Fibroblast of villous mesenchyme (primary cell): ENCODE measurements around the gene PPRC1. TPM values are rescaled to one million over a fixed set of nuclear protein-coding genes. Genes with fewer than 3 reads are reported as not detected.

Source experiments
- DNase-seq: peaks from one replicate; pipeline ENCODE4 v3.0.0-alpha.2; 2010; ENCODE audit warnings: low read depth
- H3K4me3 ChIP-seq: 2 replicates; pipeline ENCODE4 v1.5.1; 2011; ENCODE audit warnings: low read depth, mild to moderate bottlenecking, low read length
- total RNA-seq: library from RNA; depleted of rRNA; stranded (reverse); fragments of >200 nt; gene quantifications from 2 replicates; pipeline ENCODE4 v1.2.3, GENCODE V29; 2012
- TF ChIP-seq, protein P1 (sequence below): IDR thresholded peaks from 2 replicates; pipeline ENCODE4 v1.5.1; 2012; ENCODE audit warnings: low read depth, mild to moderate bottlenecking, low read length; ENCODE audit not compliant: insufficient read depth

Gene PPRC1, protein sequence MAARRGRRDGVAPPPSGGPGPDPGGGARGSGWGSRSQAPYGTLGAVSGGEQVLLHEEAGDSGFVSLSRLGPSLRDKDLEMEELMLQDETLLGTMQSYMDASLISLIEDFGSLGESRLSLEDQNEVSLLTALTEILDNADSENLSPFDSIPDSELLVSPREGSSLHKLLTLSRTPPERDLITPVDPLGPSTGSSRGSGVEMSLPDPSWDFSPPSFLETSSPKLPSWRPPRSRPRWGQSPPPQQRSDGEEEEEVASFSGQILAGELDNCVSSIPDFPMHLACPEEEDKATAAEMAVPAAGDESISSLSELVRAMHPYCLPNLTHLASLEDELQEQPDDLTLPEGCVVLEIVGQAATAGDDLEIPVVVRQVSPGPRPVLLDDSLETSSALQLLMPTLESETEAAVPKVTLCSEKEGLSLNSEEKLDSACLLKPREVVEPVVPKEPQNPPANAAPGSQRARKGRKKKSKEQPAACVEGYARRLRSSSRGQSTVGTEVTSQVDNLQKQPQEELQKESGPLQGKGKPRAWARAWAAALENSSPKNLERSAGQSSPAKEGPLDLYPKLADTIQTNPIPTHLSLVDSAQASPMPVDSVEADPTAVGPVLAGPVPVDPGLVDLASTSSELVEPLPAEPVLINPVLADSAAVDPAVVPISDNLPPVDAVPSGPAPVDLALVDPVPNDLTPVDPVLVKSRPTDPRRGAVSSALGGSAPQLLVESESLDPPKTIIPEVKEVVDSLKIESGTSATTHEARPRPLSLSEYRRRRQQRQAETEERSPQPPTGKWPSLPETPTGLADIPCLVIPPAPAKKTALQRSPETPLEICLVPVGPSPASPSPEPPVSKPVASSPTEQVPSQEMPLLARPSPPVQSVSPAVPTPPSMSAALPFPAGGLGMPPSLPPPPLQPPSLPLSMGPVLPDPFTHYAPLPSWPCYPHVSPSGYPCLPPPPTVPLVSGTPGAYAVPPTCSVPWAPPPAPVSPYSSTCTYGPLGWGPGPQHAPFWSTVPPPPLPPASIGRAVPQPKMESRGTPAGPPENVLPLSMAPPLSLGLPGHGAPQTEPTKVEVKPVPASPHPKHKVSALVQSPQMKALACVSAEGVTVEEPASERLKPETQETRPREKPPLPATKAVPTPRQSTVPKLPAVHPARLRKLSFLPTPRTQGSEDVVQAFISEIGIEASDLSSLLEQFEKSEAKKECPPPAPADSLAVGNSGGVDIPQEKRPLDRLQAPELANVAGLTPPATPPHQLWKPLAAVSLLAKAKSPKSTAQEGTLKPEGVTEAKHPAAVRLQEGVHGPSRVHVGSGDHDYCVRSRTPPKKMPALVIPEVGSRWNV (N-terminal part only)
- 23.5 and 28.5 TPM in 2 replicates for total RNA-seq

DNA sequence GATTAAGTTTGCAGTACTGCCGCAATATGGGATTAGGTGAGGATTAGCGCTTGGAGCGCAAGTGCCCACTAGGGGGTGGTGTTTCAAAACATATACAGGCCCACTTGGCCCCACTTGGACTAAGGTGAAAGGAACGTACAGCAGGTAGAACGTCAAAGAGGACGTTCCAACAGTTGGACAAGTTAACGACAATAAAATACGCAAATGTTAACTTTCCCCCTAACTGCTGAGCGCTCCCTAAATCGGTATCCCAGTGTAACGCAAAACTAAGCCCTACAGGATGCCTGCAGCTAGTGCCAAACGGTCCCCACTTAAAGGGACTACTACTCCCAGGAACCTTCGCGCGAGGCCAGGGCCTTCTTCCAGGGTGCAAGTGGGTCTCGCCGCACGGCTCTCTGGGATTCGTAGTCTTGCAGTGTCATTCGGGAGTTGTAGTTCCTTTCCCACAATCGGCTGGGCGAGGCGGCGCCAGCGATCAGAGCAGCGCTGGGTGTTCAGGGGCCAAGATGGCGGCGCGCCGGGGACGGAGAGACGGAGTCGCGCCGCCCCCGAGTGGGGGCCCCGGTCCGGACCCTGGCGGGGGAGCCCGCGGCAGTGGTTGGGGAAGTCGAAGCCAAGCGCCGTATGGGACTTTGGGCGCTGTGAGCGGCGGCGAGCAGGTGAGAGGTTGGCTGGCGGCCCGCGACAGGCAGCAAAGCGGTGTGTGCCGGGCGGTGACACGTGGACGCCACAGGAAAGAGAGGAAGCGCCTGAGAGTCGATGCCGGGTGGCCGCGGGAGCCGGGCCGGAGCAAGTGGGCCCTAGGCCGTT, at the start of gene PPRC1:
Gene PPRC1, plus strand, starts transcription at position 478 of the 810 bp plus-strand sequence. Its CDS starts 29 bp downstream, at position 507.
- TF ChIP-seq, protein P1, sequence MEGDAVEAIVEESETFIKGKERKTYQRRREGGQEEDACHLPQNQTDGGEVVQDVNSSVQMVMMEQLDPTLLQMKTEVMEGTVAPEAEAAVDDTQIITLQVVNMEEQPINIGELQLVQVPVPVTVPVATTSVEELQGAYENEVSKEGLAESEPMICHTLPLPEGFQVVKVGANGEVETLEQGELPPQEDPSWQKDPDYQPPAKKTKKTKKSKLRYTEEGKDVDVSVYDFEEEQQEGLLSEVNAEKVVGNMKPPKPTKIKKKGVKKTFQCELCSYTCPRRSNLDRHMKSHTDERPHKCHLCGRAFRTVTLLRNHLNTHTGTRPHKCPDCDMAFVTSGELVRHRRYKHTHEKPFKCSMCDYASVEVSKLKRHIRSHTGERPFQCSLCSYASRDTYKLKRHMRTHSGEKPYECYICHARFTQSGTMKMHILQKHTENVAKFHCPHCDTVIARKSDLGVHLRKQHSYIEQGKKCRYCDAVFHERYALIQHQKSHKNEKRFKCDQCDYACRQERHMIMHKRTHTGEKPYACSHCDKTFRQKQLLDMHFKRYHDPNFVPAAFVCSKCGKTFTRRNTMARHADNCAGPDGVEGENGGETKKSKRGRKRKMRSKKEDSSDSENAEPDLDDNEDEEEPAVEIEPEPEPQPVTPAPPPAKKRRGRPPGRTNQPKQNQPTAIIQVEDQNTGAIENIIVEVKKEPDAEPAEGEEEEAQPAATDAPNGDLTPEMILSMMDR = peak; percentile 85

DNA sequence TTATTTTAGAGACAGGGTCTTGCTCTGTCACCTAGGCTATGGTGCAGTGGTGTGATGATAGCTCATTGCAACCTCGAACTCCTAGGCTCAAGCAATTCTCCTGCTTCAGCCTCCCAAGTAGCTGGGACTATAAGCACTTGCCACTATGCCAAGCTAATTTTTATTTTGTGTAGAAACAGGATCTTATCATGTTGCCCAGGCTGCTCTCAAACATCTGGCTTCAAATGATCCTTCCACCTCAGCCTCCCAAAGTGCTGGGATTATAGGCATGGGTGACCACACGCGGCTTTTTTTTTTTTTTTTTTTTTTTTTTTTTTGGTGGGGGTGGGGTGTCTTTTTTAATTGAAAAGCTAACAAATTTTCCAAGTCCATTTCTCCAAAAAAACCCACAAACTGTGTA, 49.3 kb upstream of the PPRC1 start:
- no peak overlapping the region for H3K4me3 ChIP-seq
- DNase-seq = no peak
- TF ChIP-seq, protein P1 = no peak

More for the DNA sequence above, at the start of gene PPRC1:
- DNase-seq = peak; percentile 100
- peak within 1 kb of the TSS; percentile 78 for H3K4me3 ChIP-seq

DNA sequence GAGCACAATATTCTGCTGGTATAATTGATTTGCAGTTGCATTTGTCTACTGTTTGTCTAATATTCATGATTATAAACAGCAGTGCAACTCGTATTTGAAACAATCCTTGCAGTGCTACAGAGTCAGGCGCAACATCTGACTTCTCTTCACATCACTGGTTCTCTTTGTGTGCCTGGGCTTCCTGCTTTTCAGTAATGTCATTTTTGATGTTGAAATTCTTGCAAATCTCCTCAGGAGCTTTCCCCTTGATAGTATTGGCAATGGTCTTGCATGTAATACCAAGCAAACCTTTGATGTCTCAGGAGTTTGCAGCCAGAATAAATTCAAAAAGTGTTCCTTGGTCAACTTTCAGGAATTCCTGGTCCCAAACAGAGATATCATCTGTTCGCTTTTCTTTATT, 47.5 kb upstream of the PPRC1 start:
- no peak for DNase-seq
- H3K4me3 ChIP-seq = no peak overlapping the region
- TF ChIP-seq, protein P1 = no peak

DNA sequence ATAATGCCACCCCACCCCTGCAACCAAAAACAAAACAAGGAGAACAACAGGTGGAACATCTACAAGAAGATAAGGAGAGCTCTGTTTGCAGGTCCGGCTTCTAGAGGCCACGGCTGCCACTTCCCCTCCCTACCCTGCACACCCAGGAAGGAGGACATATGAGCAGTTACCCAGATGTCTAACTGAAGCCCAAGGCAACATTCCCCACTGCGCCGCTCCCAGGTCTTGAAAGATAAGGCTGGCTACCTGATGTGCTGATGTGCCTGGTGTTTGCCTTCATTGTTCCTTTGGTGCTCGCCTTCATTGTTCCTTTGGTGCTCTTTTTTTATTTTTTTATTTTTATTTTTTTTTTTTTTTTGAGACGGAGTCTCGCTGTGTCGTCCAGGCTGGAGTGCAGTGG, 46.6 kb upstream of the PPRC1 start:
- TF ChIP-seq, protein P1 = no peak
- H3K4me3 ChIP-seq = no peak overlapping the region
- DNase-seq = no peak

DNA sequence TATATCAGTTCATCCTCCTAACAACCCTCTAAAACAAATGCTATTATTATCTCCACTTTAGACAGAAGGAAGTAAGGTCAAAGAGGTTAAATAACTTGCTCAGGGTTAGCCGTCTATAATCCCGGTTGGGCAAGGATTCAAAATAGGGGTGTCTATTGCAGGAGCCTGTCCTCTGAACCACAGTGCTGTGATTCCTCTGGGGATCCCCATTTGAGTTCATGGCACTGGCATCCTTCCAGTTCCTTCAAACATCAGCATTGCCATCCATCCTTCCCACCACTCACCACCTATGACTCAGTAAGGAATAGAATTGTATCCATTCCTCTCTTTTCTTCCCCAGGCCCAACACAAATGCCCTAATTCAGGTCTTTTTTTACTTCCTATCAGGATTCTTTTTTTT, 42.1 kb upstream of the PPRC1 start:
- TF ChIP-seq, protein P1 = no peak
- H3K4me3 ChIP-seq = no peak overlapping the region
- no peak for DNase-seq
